Parathyroid adenoma (tissue), 2 donors: ENCODE results near the gene LMX1B.

Experiments used
- H2AFZ ChIP-seq: fragments of 300-600 bp; sonication (generic); one replicate; pipeline ENCODE4 v1.7.0; 2017; ENCODE audit warnings: antibody characterized with exemption, mild to moderate bottlenecking
- H3K27ac ChIP-seq: fragments of 300-600 bp; sonication (generic); one replicate; pipeline ENCODE4 v1.7.0; 2017
- H3K27me3 ChIP-seq: fragments of 300-600 bp; sonication (generic); one replicate; pipeline ENCODE4 v1.7.0; 2017; ENCODE audit warnings: low read length; ENCODE audit not compliant: control insufficient read depth, insufficient read depth
- H3K36me3 ChIP-seq: fragments of 300-600 bp; sonication (generic); one replicate; pipeline ENCODE4 v1.7.0; 2017; ENCODE audit warnings: low read length; ENCODE audit not compliant: control insufficient read depth, insufficient read depth
- H3K4me1 ChIP-seq: fragments of 300-600 bp; sonication (generic); one replicate; pipeline ENCODE4 v1.7.0; 2017; ENCODE audit warnings: control low read depth
- H3K4me2 ChIP-seq: fragments of 300-600 bp; sonication (generic); one replicate; pipeline ENCODE4 v1.7.0; 2017; ENCODE audit warnings: low read length
- H3K4me3 ChIP-seq: fragments of 300-600 bp; sonication (generic); one replicate; pipeline ENCODE4 v1.7.0; 2017; ENCODE audit warnings: low read depth, low read length
- H3K79me2 ChIP-seq: fragments of 300-600 bp; sonication (generic); one replicate; pipeline ENCODE4 v1.7.0; 2017; ENCODE audit warnings: control low read depth
- H3K9ac ChIP-seq: fragments of 300-600 bp; sonication (generic); one replicate; pipeline ENCODE4 v1.7.0; 2017; ENCODE audit warnings: mild to moderate bottlenecking
- H3K9me3 ChIP-seq: fragments of 300-600 bp; sonication (generic); one replicate; pipeline ENCODE4 v1.7.0; 2017; ENCODE audit warnings: low read length; ENCODE audit not compliant: control insufficient read depth
- CTCF ChIP-seq: fragments of 300-600 bp; sonication (generic); IDR thresholded peaks from one replicate; pipeline ENCODE4 v1.7.0; 2017; ENCODE audit warnings: antibody characterized with exemption, mild to moderate bottlenecking
- donor health status: primary hyperparathyroidism.

LMX1B gene

GRCh38 chr9:126734877-126735276 lies 121.1 kb downstream of the LMX1B start:
- Histone ChIP-seq H3K36me3 (no peaks in the 10 kb centered on the region), H2AFZ (no peak overlapping the region), H3K4me2 (no peak overlapping the region), H3K9me3 (no peaks in the 10 kb centered on the region), H3K4me1 (no peaks in the 10 kb centered on the region), H3K27me3 (no peaks in the 10 kb centered on the region), H3K27ac (no peak overlapping the region), H3K4me3 (no peak overlapping the region), H3K9ac (no peak overlapping the region), H3K79me2 (no peaks in the 10 kb centered on the region)
- no peak for TF ChIP-seq CTCF

GRCh38 chr9:126735482-126735881 lies 121.8 kb downstream of the LMX1B start:
- no peak overlapping the region for H3K4me2 ChIP-seq
- no peak overlapping the region for H3K9ac ChIP-seq
- H3K27me3 ChIP-seq, result no peaks in the 10 kb centered on the region
- no peak for TF ChIP-seq CTCF
- H3K4me1 ChIP-seq, result no peaks in the 10 kb centered on the region
- no peaks in the 10 kb centered on the region for H3K9me3 ChIP-seq
- H3K27ac ChIP-seq, result no peak overlapping the region
- no peaks in the 10 kb centered on the region for H3K36me3 ChIP-seq
- H3K4me3 ChIP-seq, result no peak overlapping the region
- no peaks in the 10 kb centered on the region for H3K79me2 ChIP-seq
- H2AFZ ChIP-seq, result no peak overlapping the region

- Histone ChIP-seq H3K4me3 (no peak overlapping the region), H3K9me3 (no peaks in the 10 kb centered on the region), H3K27ac (no peak overlapping the region), H3K4me1 (no peaks in the 10 kb centered on the region), H3K36me3 (no peaks in the 10 kb centered on the region), H3K9ac (no peak overlapping the region), H3K4me2 (no peak overlapping the region), H2AFZ (no peak overlapping the region), H3K27me3 (no peaks in the 10 kb centered on the region), H3K79me2 (no peaks in the 10 kb centered on the region)
- no peak for TF ChIP-seq CTCF
Observed at GRCh38 chr9:126738553-126738952, 124.8 kb downstream of the LMX1B start.

- Histone ChIP-seq H3K4me1 (no peaks in the 10 kb centered on the region), H3K9ac (no peak overlapping the region), H3K9me3 (no peaks in the 10 kb centered on the region), H2AFZ (no peak overlapping the region), H3K79me2 (no peaks in the 10 kb centered on the region), H3K27me3 (no peaks in the 10 kb centered on the region), H3K36me3 (no peaks in the 10 kb centered on the region), H3K4me3 (no peak overlapping the region), H3K27ac (no peak overlapping the region), H3K4me2 (no peak overlapping the region)
- no peak for TF ChIP-seq CTCF
Observed at GRCh38 chr9:126743041-126743440, 129.3 kb downstream of the LMX1B start.

- H3K79me2 ChIP-seq, result no peaks in the 10 kb centered on the region
- no peak overlapping the region for H3K4me3 ChIP-seq
- H3K27ac ChIP-seq, result no peak overlapping the region
- no peak overlapping the region for H2AFZ ChIP-seq
- H3K9me3 ChIP-seq, result no peaks in the 10 kb centered on the region
- no peak for TF ChIP-seq CTCF
- no peak overlapping the region for H3K4me2 ChIP-seq
- H3K36me3 ChIP-seq, result no peaks in the 10 kb centered on the region
- no peaks in the 10 kb centered on the region for H3K4me1 ChIP-seq
- no peak overlapping the region for H3K9ac ChIP-seq
- no peaks in the 10 kb centered on the region for H3K27me3 ChIP-seq
Observed at GRCh38 chr9:126745574-126746411, 132.1 kb downstream of the LMX1B start.
